ENCODE results near the gene ZNF423. TPM values are rescaled to one million over a fixed set of nuclear protein-coding genes. Genes with fewer than 3 reads are reported as not detected.

ZNF423 gene
- total and polyA plus RNA-seq, 7 donors: 0.69 to 19.7 (median 3.6) TPM

GRCh38 chr16:49664221-49665215, 191.4 kb downstream of the ZNF423 start:
- Histone ChIP-seq H3K4me3 (peak overlapping the region in 3 of 4 donors; percentile 27 to 40 (median 38)), H3K9me3 (no peaks in the 10 kb centered on the region), H3K4me1 (peaks cover 0 to 39% (median 32%) of the 10 kb centered on the region in 4 donors), H3K36me3 (no peaks in the 10 kb centered on the region), H3K27ac (peak overlapping the region; percentile 75 to 87 (median 82)), H3K27me3 (no peaks in the 10 kb centered on the region)
- TF ChIP-seq POLR2AphosphoS5 (IDR thresholded peaks at IDR 0.05) (no peak), EP300 (IDR thresholded peaks at IDR 0.05) (no peak), POLR2A (IDR thresholded peaks at IDR 0.05) (no peak), CTCF (IDR thresholded peaks at IDR 0.05) (no peak)
- WGBS, 2 donors: 53 to 73% methylated on average over 37 of the region's 37 CpGs
- intact Hi-C loops (cut with DNase I): loop anchor here (5.0 kb wide), 1 partner anchor 38 kb away; no protein-coding TSS in a partner anchor
- peak; percentile 78 for DNase-seq

- DNase-seq: no peak
- Histone ChIP-seq H3K9me3 (no peaks in the 10 kb centered on the region), H3K27ac (peak overlapping the region; percentile 75 to 87 (median 82)), H3K36me3 (no peaks in the 10 kb centered on the region), H3K4me1 (peaks cover 0 to 39% (median 32%) of the 10 kb centered on the region in 4 donors), H3K4me3 (peak overlapping the region in 3 of 4 donors; percentile 27 to 40 (median 38)), H3K27me3 (no peaks in the 10 kb centered on the region)
- WGBS, 2 donors: 21 to 56% methylated on average over 28 of the region's 28 CpGs
- TF ChIP-seq POLR2A (IDR thresholded peaks at IDR 0.05) (no peak), EP300 (IDR thresholded peaks at IDR 0.05) (no peak)
- intact Hi-C loops (cut with DNase I): loop anchor here (5.0 kb wide), 1 partner anchor 39 kb away; no protein-coding TSS in a partner anchor
These were observed 192.5 kb downstream of the ZNF423 start for GRCh38 chr16:49663081-49664065.

GRCh38 chr16:49662569-49662968, 193.3 kb downstream of the ZNF423 start:
- H3K36me3 ChIP-seq: no peaks in the 10 kb centered on the region
- 38 to 81% methylated on average over 4 of the region's 4 CpGs for WGBS, 2 donors
- H3K4me3 ChIP-seq: no peak overlapping the region
- no peak for DNase-seq
- no peaks in the 10 kb centered on the region for H3K9me3 ChIP-seq
- H3K27me3 ChIP-seq: no peaks in the 10 kb centered on the region
- intact Hi-C loops (cut with DNase I): loop anchor here (5.0 kb wide), 1 partner anchor 40 kb away; no protein-coding TSS in a partner anchor
- peak overlapping the region in 3 of 4 donors; percentile 79 to 87 (median 84) for H3K27ac ChIP-seq
- TF ChIP-seq EP300 (IDR thresholded peaks at IDR 0.05) (no peak), CTCF (IDR thresholded peaks at IDR 0.05) (no peak), POLR2A (IDR thresholded peaks at IDR 0.05) (no peak), POLR2AphosphoS5 (IDR thresholded peaks at IDR 0.05) (no peak)
- H3K4me1 ChIP-seq: peaks cover 0 to 39% (median 32%) of the 10 kb centered on the region in 4 donors

GRCh38 chr16:49661465-49662187, 194.3 kb downstream of the ZNF423 start:
- Histone ChIP-seq H3K4me3 (no peak overlapping the region), H3K36me3 (no peaks in the 10 kb centered on the region), H3K27me3 (no peaks in the 10 kb centered on the region), H3K4me1 (peaks cover 0 to 39% (median 32%) of the 10 kb centered on the region in 4 donors), H3K9me3 (no peaks in the 10 kb centered on the region), H3K27ac (peak overlapping the region in 1 of 4 donors; percentile 32)
- intact Hi-C loops (cut with DNase I): loop anchor here (5.0 kb wide), 1 partner anchor 41 kb away; no protein-coding TSS in a partner anchor
- TF ChIP-seq CTCF (IDR thresholded peaks at IDR 0.05) (no peak), POLR2A (IDR thresholded peaks at IDR 0.05) (no peak), POLR2AphosphoS5 (IDR thresholded peaks at IDR 0.05) (no peak), EP300 (IDR thresholded peaks at IDR 0.05) (no peak)
- WGBS, 2 donors: 90 to 93% methylated on average over 16 of the region's 16 CpGs
- no peak for DNase-seq
